Spinal cord (tissue), 10 donors: ENCODE results near the gene IQCK. TPM values are rescaled to one million over a fixed set of nuclear protein-coding genes. Genes with fewer than 3 reads are reported as not detected.
A peak's percentile ranks its signal among the peaks of the same experiment; 100 is the strongest.

Experiments used
- DNase-seq, 6 donors: peaks; one replicate each; pipeline versions ENCODE4 v3.0.0 to v3.0.0-alpha.2; 2013 to 2015; ENCODE audit warnings: low spot score in 6 of 6, low read depth in 4 of 6
- H3K27ac ChIP-seq: one replicate; pipeline ENCODE4 v1.5.1; 2013; ENCODE audit warnings: low read depth, low read length, control low read depth
- H3K27me3 ChIP-seq: one replicate; pipeline ENCODE4 v1.6.1; 2013; ENCODE audit warnings: low read length; ENCODE audit not compliant: control insufficient read depth, insufficient read depth
- H3K36me3 ChIP-seq: one replicate; pipeline ENCODE4 v1.6.1; 2013; ENCODE audit warnings: low read length; ENCODE audit not compliant: control insufficient read depth, insufficient read depth
- H3K4me1 ChIP-seq: one replicate; pipeline ENCODE4 v1.6.1; 2013; ENCODE audit warnings: low read length; ENCODE audit not compliant: control insufficient read depth, insufficient read depth
- H3K4me3 ChIP-seq: one replicate; pipeline ENCODE4 v1.5.1; 2013; ENCODE audit warnings: low read depth, low read length, control low read depth
- H3K9me3 ChIP-seq: one replicate; pipeline ENCODE4 v1.6.1; 2013; ENCODE audit warnings: low read length; ENCODE audit not compliant: control insufficient read depth, insufficient read depth
- WGBS: methylation state at CpG from one replicate; pipeline ENCODE4 v1.1.5; 2013; ENCODE audit warnings: missing lambda C conversion rate; ENCODE audit not compliant: insufficient coverage; 5-methylcytosine and 5-hydroxymethylcytosine counted together
- polyA plus RNA-seq, 2 donors: library from polyadenylated mRNA; unstranded; fragments of 120-200 nt; gene quantifications; one replicate each; pipeline ENCODE4 v1.2.1, GENCODE V29; 2013; ENCODE audit not compliant: insufficient read length in 2 of 2
- total RNA-seq, 2 donors: library from RNA; depleted of rRNA in 1 of 2; stranded (reverse); fragments of 120-200 nt in 1 of 2; fragments of >200 nt in 1 of 2; gene quantifications; one replicate each; pipeline versions ENCODE4 v1.2.3 to v1.2.4, GENCODE V29; 2013 to 2014
- donor health status: healthy.

IQCK gene
- total and polyA plus RNA-seq, 4 donors: 12.0 to 25.5 (median 19.0) TPM

DNA sequence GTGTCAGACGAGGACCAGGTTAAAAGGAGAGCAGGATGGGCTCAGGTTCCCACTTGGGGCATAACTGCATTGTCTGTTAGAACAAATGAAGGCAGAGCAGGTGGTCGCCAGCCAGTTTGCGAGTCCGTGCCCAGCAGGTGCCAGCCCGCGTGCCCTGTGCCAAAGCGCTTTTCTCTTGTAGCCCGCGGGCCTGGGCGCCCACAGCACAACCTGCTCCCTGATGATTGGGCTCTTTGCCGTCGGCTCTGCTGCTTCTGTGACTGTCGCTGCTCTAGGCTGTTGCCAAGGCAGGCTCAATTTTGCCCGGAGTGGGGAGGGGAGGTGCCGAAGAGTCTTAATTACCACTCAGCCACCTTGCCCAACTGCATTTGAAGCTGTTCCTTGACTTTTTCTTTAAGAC, 21.1 kb upstream of the IQCK start:
- Histone ChIP-seq H3K36me3 (peaks cover 50% of the 10 kb centered on the region), H3K9me3 (no peaks in the 10 kb centered on the region), H3K27ac (peak overlapping the region; percentile 50), H3K27me3 (no peaks in the 10 kb centered on the region), H3K4me3 (no peak overlapping the region), H3K4me1 (peaks cover 23% of the 10 kb centered on the region)
- 20% methylated on average over 14 of the region's 15 CpGs for WGBS
- DNase-seq: peak in 2 of 6 donors; percentile 70 to 88

DNA sequence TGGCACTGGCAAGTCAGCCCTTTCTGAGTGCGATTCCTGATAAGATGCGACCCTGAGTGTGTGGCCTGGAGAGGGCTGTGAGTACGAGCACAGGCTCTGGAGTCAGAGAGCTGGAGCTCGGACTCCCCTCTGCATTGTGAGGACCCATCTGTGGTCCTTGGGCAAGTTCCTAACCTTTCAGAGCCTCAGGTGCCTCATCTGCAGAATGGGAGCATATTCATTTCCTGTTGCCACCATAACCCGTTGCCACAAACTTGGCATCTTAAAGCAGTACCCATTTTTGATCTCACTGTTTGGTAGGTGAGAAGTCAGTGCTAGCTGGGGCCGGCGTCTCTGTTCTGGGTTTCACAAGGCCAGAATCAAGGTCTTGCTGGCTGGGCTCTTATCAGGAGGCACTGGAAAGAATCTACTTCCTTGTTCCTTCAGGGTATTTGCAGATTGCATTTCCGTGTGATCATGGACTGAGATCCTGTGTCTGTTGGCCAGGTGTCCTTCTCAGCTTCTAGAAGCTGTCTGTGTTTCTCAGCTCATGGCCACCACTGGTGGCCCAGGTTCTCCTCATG, 20.2 kb upstream of the IQCK start:
- Histone ChIP-seq H3K27me3 (no peaks in the 10 kb centered on the region), H3K27ac (no peak overlapping the region), H3K9me3 (no peaks in the 10 kb centered on the region), H3K4me3 (no peak overlapping the region), H3K4me1 (peaks cover 23% of the 10 kb centered on the region), H3K36me3 (peaks cover 49% of the 10 kb centered on the region)
- 96% methylated on average over 7 of the region's 8 CpGs for WGBS
- DNase-seq: no peak

DNA sequence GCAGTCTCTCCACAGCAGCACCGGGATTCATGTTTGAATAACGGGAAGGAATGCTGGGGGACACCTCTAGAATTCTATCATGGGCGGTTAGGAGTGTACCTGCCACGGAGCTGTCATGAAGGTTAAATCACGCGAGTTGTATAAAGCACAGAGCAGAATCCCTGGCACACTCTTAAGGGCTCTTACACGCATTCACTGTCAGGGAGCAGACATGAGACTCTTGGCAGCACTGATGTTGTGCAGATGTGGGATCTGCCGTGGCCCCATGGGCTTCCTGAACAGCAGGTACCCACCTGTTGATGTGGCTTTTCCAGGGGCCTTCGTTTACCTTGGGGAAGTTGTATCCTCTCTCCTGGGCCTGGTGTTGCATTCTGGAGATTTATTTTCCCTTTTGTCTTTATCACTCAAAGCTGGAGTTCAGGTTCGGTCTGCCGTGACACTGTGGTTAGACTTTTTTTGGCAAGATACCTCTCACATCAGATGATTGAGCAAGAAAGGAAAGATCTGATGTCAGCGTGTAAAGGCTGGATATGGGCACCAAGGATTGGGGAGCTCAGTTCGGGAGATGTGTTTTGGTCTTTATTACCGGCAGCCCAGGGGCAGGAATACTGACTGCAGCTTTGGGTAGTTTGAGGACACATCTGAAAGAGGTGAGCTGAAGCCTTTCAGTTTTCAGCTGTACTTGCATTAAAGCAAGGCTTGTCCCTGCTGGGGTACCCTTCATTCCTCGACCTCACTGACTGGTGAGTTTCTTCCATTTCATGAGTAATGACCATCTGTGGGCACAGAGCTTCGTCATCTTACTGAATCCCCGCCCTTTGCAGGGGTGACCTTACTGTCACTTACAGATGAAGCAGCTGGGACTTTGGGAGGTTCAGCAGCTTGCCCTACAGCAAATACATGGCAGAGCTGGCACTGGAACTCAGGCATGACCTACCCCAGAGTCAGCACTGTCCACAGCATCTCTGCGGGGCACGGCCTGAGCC, 19.3 kb upstream of the IQCK start:
- Histone ChIP-seq H3K4me3 (no peak overlapping the region), H3K36me3 (peaks cover 51% of the 10 kb centered on the region), H3K27me3 (no peaks in the 10 kb centered on the region), H3K9me3 (no peaks in the 10 kb centered on the region), H3K4me1 (peaks cover 23% of the 10 kb centered on the region), H3K27ac (no peak overlapping the region)
- 91% methylated on average over 17 of the region's 19 CpGs for WGBS
- no peak for DNase-seq

DNA sequence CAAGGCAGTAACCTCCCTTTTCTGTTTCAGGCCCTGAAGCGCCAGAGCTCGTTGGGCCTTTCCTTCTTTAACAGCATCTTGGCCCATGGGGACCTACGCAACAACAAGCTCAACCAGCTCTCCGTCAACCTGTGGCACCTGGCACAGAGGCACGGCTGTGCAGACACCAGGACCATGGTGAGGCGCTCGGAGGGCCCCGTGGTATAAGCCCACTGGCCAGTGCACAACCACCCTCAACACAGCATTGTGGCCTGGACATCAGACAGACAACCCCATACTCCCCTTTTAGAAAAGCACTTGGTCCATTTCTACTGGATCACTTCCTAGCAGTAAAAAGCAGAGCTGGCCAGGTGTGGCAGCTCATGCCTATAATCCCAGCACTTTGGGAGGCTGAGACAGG, 18.6 kb upstream of the IQCK start:
- H3K27ac ChIP-seq: no peak overlapping the region
- no peak for DNase-seq
- H3K36me3 ChIP-seq: peaks cover 55% of the 10 kb centered on the region
- H3K4me3 ChIP-seq: no peak overlapping the region
- H3K27me3 ChIP-seq: no peaks in the 10 kb centered on the region
- 99% methylated on average over 8 of the region's 8 CpGs for WGBS
- H3K4me1 ChIP-seq: peaks cover 23% of the 10 kb centered on the region
- no peaks in the 10 kb centered on the region for H3K9me3 ChIP-seq

DNA sequence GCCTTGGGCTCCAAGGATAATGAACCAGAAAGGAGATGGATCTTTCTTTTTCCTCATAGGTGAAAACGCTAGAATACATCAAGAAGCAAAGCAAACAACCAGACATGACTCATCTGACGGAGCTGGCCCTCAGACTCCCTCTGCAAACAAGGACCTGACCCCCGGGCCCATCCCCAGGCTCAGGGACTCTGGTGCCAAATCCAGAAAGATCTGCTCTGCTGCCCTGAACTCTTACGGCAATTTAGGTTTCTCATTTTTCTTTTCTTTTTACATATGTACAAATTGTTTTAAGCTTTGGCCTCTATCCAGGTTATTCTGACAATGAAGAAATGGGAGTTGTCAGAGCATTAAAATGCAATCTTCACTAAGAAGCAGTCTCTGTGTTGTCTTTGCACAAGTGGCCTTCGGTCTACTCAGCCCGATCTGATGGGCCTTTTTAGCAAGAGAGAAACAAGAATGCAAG, 17.7 kb upstream of the IQCK start:
- WGBS: 53% methylated on average over 3 of the region's 6 CpGs
- Histone ChIP-seq H3K27ac (no peak overlapping the region), H3K9me3 (no peaks in the 10 kb centered on the region), H3K27me3 (no peaks in the 10 kb centered on the region), H3K4me3 (no peak overlapping the region), H3K4me1 (peaks cover 23% of the 10 kb centered on the region), H3K36me3 (peaks cover 63% of the 10 kb centered on the region)
- DNase-seq: peak in 1 of 6 donors; percentile 21

DNA sequence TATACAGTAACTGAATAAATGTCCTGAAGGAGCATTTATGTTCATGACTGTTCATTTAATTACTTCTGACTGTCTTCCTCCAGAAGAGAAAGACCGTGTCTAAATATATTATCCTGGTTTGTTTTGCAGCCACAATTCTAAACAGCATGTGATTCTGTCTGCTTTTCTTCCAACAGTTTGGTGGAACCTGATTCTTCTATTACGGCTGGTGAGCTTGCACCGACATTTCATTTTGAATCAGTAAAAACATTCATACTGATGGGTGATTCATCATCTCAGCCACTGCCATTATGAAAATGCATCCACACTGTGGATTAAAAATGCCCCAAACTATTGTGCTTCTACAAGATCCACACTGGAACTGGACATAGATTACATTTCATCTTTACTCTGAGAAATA, 17.0 kb upstream of the IQCK start:
- WGBS: 30% methylated on average over 2 of the region's 3 CpGs
- no peaks in the 10 kb centered on the region for H3K27me3 ChIP-seq
- no peak for DNase-seq
- H3K4me3 ChIP-seq: no peak overlapping the region
- H3K4me1 ChIP-seq: peaks cover 19% of the 10 kb centered on the region
- H3K36me3 ChIP-seq: peaks cover 69% of the 10 kb centered on the region
- no peaks in the 10 kb centered on the region for H3K9me3 ChIP-seq
- H3K27ac ChIP-seq: no peak overlapping the region

DNA sequence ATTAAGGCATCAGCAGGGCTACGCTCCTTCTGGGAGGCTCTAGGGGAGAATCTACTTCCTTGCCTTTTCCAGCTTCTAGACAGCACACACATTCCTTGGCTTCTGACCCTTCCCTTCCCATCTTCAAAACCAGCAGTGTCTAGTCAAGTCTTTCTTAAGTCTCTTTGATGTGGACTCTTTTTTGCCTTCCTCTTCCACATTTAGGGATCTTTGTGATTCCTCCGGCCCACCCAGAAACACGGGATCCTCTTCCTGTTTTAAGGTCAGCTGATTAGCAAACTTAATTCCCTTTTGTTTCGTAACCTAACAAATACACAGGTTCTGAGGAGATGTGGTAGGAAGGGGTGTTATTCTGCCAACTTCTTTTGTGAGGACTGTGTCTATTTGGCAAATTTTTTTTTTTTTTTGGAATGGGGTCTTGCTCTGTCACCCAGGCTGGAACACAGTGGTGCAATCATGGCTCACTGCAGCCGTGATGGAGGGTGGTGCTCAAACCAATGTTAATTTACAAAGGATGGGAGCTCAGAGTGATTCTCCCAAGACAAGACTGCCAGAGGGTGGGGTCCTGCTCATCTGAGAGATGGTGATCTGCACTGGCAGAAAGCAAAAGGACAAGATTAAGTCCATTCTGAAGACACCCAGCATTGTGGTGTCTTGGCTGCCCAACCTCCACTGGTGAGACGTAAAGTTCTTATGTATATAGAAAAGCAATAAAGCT, 14.7 kb upstream of the IQCK start:
- Histone ChIP-seq H3K9me3 (no peaks in the 10 kb centered on the region), H3K4me3 (no peak overlapping the region), H3K27ac (no peak overlapping the region), H3K36me3 (peaks cover 79% of the 10 kb centered on the region), H3K4me1 (peaks cover 6% of the 10 kb centered on the region), H3K27me3 (no peaks in the 10 kb centered on the region)
- WGBS: 75% methylated on average over 3 of the region's 6 CpGs
- no peak for DNase-seq

DNA sequence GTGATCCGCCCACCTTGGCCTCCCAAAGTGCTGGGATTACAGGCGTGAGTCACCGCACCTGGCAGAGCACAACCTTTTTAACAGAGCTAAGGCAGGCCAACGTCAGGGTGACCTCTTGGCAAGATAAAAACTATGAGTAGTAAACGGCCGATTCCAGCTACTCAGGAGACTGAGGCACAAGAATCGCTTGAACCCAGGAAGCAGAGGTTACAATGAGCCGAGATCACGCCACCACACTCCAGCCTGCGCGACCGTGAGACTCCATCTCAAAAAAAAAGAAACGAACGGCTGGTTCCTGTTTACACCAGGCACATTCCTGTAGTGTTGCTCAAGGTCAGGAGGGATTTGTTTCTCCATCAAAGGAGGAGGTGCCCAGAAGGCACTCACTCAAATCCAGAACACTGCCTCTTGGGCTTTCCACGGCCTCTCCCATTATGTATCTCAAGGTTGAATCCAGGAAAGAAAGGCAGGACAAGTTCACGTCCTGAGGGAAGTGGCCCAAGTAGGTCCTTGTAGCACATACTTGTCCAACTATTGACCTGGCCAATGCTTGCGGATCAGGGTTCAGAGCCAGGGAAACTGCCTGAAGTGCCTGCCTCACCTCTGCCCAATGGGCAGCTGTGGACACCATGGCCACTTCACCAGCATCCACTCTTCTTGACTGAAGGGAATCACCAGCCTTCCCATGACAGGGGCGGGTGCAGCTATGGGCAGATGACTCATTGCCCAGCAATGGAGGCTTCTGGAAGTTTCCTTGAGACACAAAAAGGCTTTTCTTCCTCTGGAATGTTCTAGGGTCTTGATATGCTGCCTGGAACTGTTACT, 13.5 kb upstream of the IQCK start:
- Histone ChIP-seq H3K4me3 (no peak overlapping the region), H3K4me1 (peaks cover 4% of the 10 kb centered on the region), H3K27me3 (no peaks in the 10 kb centered on the region), H3K27ac (no peak overlapping the region), H3K36me3 (peaks cover 79% of the 10 kb centered on the region), H3K9me3 (no peaks in the 10 kb centered on the region)
- 89% methylated on average over 17 of the region's 18 CpGs for whole genome bisulfite sequencing
- DNase-seq: no peak

DNA sequence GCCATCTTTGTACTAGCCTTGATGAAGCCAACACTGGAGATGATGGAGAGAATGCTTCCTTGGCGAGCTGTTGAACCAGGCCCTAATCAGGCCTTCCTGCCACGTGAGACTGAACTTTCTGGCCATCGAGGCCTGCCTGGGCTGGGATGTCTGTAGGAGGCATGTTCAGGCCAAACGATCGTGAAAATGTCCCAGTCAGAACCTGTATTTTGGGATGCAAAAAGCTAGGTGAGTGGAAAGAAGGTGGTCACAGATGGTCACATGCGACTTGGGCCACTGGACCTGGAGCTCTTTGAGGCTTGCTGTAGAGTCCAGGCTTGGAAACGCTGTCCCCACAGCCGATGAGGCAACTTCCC, 12.9 kb upstream of the IQCK start:
- 97% methylated on average over 7 of the region's 8 CpGs for WGBS
- Histone ChIP-seq H3K9me3 (no peaks in the 10 kb centered on the region), H3K4me1 (peaks cover 7% of the 10 kb centered on the region), H3K4me3 (no peak overlapping the region), H3K27ac (no peak overlapping the region), H3K36me3 (peaks cover 81% of the 10 kb centered on the region), H3K27me3 (no peaks in the 10 kb centered on the region)
- DNase-seq: no peak
